DND-41 (cell line): ENCODE results near the gene GIPC2.

Experiments
- CTCF ChIP-seq: IDR thresholded peaks from 2 replicates; pipeline ENCODE4 v1.5.1; 2012; ENCODE audit warnings: borderline replicate concordance, low read length, moderate library complexity, mild to moderate bottlenecking; ENCODE audit not compliant: poor library complexity, severe bottlenecking; ENCODE audit errors: extremely low read depth
- EZH2 ChIP-seq: IDR thresholded peaks from 3 replicates; pipeline ENCODE4 v1.6.1; 2012; ENCODE audit warnings: borderline replicate concordance, low read depth, mild to moderate bottlenecking, moderate library complexity, low read length, inconsistent platforms; ENCODE audit not compliant: severe bottlenecking

GRCh38 chr1:78053498-78053897 is 7.7 kb downstream of the GIPC2 start:
- TF ChIP-seq CTCF (no peak), EZH2 (no peak)
